Measurements from ENCODE around the gene FBXO39. TPM values are rescaled to one million over a fixed set of nuclear protein-coding genes. Genes with fewer than 3 reads are reported as not detected.
"Not testable (repeated sequence)": the region's sequence is repeated elsewhere in the genome, so short reads cannot be mapped to it uniquely, and the experiment has no call there.

The FBXO39 gene
- total RNA-seq, 2 donors from 2014 or later: 0.18 to 0.29 TPM

DNA sequence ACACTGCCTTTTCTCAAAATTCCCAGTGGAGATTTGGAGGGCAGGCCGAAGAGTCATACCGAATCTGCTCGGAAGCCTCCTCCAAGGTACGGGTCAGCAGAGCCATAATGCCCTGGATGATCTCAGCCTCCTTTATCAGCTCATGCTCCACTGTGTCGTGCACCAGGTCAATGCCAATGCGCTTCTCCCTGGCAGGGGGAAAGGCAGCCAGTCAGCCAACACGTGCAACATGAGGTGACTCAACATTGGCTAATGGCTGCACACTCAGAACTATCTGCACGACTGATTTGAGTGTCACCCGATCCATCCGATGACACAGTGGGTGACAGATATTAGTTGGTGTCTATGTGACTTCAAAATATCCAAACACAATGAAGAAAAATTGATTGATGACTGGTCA, 39.8 kb downstream of the FBXO39 start:
- no peaks in the 10 kb centered on the region for H3K36me3 Mint-ChIP-seq (ENCODE audit: low read depth)
- peaks cover 12% of the 10 kb centered on the region for H3K9me3 Mint-ChIP-seq
- TF ChIP-seq, protein P1, sequence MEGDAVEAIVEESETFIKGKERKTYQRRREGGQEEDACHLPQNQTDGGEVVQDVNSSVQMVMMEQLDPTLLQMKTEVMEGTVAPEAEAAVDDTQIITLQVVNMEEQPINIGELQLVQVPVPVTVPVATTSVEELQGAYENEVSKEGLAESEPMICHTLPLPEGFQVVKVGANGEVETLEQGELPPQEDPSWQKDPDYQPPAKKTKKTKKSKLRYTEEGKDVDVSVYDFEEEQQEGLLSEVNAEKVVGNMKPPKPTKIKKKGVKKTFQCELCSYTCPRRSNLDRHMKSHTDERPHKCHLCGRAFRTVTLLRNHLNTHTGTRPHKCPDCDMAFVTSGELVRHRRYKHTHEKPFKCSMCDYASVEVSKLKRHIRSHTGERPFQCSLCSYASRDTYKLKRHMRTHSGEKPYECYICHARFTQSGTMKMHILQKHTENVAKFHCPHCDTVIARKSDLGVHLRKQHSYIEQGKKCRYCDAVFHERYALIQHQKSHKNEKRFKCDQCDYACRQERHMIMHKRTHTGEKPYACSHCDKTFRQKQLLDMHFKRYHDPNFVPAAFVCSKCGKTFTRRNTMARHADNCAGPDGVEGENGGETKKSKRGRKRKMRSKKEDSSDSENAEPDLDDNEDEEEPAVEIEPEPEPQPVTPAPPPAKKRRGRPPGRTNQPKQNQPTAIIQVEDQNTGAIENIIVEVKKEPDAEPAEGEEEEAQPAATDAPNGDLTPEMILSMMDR (conservative IDR thresholded peaks at IDR 0.05): no peak
- H3K9ac ChIP-seq (ENCODE audit: extremely low read depth, low read length, poor library complexity, severe bottlenecking): no peak overlapping the region
- no peaks in the 10 kb centered on the region for H3K4me1 Mint-ChIP-seq
- peaks cover 32% of the 10 kb centered on the region for H3K9me3 ChIP-seq (ENCODE audit: control insufficient read depth, low read length)
- H3K36me3 ChIP-seq (ENCODE audit: control insufficient read depth, insufficient read depth, low read length): no peaks in the 10 kb centered on the region
- WGBS, 2 experiments (ENCODE audit: insufficient coverage in 1 of 2, insufficient read length in 1 of 2): 88 to 89% methylated on average over 9 to 10 of the region's 10 CpGs
- no peak overlapping the region for H3K27ac Mint-ChIP-seq
- no peak overlapping the region for H3K4me3 ChIP-seq (ENCODE audit: low read length)
- DNase-seq: no peak
- peaks cover 20% of the 10 kb centered on the region for H3K27me3 Mint-ChIP-seq (ENCODE audit: insufficient read depth)
- peaks cover 6% of the 10 kb centered on the region for H3K27me3 ChIP-seq (ENCODE audit: control insufficient read depth, insufficient read depth, low read length, poor library complexity, severe bottlenecking)
- no peaks in the 10 kb centered on the region for H3K4me1 ChIP-seq (ENCODE audit: control insufficient read depth, insufficient read depth, low read length)
- no peak overlapping the region for H3K27ac ChIP-seq (ENCODE audit: low read depth, low read length)
- H3K4me3 Mint-ChIP-seq: no peak overlapping the region

DNA sequence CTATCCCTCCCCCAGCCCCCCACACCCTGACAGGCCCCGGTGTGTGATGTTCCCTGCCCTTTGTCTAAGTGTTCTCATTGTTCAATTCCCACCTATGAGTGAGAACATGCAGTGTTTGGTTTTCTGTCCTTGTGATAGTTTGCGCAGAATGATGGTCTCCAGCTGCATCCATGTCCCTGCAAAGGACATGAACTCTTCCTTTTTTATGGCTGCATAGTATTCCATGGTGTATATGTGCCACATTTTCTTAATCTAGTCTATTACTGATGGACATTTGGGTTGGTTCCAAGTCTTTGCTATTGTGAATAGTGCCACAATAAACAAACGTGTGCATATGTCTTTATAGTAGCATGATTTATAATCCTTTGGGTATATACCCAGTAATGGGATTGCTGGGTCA, 40.4 kb downstream of the FBXO39 start:
- H3K27ac Mint-ChIP-seq; H3K4me1 Mint-ChIP-seq; H3K36me3 ChIP-seq (ENCODE audit: control insufficient read depth, insufficient read depth, low read length); H3K4me3 Mint-ChIP-seq; H3K4me1 ChIP-seq (ENCODE audit: control insufficient read depth, insufficient read depth, low read length); DNase-seq; H3K27ac ChIP-seq (ENCODE audit: low read depth, low read length); H3K9ac ChIP-seq (ENCODE audit: extremely low read depth, low read length, poor library complexity, severe bottlenecking); H3K27me3 ChIP-seq (ENCODE audit: control insufficient read depth, insufficient read depth, low read length, poor library complexity, severe bottlenecking); H3K4me3 ChIP-seq (ENCODE audit: low read length); H3K36me3 Mint-ChIP-seq (ENCODE audit: low read depth): not testable (repeated sequence)
- 83 to 95% methylated on average over 2 to 3 of the region's 3 CpGs for WGBS, 2 experiments (ENCODE audit: insufficient coverage in 1 of 2, insufficient read length in 1 of 2)
- peaks cover 20% of the 10 kb centered on the region for H3K27me3 Mint-ChIP-seq (ENCODE audit: insufficient read depth)
- H3K9me3 ChIP-seq (ENCODE audit: control insufficient read depth, low read length): peaks cover 33% of the 10 kb centered on the region
- peaks cover 14% of the 10 kb centered on the region for H3K9me3 Mint-ChIP-seq

DNA sequence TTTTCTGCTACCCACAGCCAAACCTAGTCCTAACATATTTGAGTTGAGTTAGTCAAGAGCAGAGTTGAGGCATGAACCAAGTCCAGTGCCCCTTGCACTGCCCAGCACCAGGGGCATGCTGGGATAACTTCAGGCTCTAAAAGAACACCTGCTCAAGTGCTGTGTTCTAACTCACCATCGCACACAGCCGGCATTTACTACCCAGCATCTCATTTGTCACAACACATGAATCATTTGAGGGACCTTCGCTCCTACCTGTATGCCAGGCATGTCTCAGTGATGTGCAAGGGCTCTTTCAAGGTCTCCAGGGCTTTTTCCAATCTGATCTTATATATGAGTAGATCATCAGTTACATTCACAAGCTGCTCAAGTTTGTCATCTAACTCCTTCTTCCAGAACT, 42.9 kb downstream of the FBXO39 start:
- Histone ChIP-seq H3K4me1 (ENCODE audit: control insufficient read depth, insufficient read depth, low read length) (no peaks in the 10 kb centered on the region), H3K9ac (ENCODE audit: extremely low read depth, low read length, poor library complexity, severe bottlenecking) (no peak overlapping the region), H3K36me3 (ENCODE audit: control insufficient read depth, insufficient read depth, low read length) (no peaks in the 10 kb centered on the region), H3K9me3 (ENCODE audit: control insufficient read depth, low read length) (peaks cover 9% of the 10 kb centered on the region), H3K4me3 (ENCODE audit: low read length) (no peak overlapping the region), H3K27ac (ENCODE audit: low read depth, low read length) (no peak overlapping the region), H3K27me3 (ENCODE audit: control insufficient read depth, insufficient read depth, low read length, poor library complexity, severe bottlenecking) (peaks cover 6% of the 10 kb centered on the region)
- H3K9me3 Mint-ChIP-seq: peaks cover 16% of the 10 kb centered on the region
- no peaks in the 10 kb centered on the region for H3K4me1 Mint-ChIP-seq
- no peaks in the 10 kb centered on the region for H3K36me3 Mint-ChIP-seq (ENCODE audit: low read depth)
- TF ChIP-seq, protein P1 (conservative IDR thresholded peaks at IDR 0.05): no peak
- no peak overlapping the region for H3K27ac Mint-ChIP-seq
- H3K27me3 Mint-ChIP-seq (ENCODE audit: insufficient read depth): peaks cover 14% of the 10 kb centered on the region
- no peak for DNase-seq
- WGBS, 2 experiments (ENCODE audit: insufficient coverage in 1 of 2, insufficient read length in 1 of 2): 91 to 97% methylated on average over 3 of the region's 3 CpGs
- H3K4me3 Mint-ChIP-seq: no peak overlapping the region

DNA sequence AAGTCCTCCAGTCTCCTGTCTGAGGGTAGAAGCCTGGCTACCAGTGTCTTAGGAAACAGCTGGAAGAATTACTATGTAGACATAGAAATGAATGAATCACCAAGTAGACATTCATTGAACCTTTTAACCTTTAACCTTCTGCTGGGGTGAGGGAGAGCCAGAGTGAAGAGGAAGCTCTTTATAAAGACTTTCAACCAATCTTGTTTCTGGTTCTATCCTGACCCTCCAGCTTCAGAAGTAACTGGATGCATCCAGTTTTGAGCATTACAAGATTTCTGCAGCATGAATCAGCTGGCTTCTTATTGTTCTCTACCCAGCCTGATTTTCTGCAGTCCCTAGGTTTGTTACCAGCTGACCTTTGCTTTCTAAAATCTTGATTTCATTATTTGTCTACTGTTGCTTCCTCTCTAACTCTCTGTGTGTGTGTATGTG, 47.0 kb downstream of the FBXO39 start:
- Mint-ChIP-seq H3K4me1 (no peaks in the 10 kb centered on the region), H3K9me3 (peaks cover 18% of the 10 kb centered on the region), H3K36me3 (ENCODE audit: low read depth) (no peaks in the 10 kb centered on the region), H3K4me3 (no peak overlapping the region), H3K27ac (no peak overlapping the region), H3K27me3 (ENCODE audit: insufficient read depth) (peaks cover 13% of the 10 kb centered on the region)
- TF ChIP-seq, protein P1 (conservative IDR thresholded peaks at IDR 0.05): no peak
- peaks cover 7% of the 10 kb centered on the region for H3K9me3 ChIP-seq (ENCODE audit: control insufficient read depth, low read length)
- H3K27ac ChIP-seq (ENCODE audit: low read depth, low read length): no peak overlapping the region
- no peak for DNase-seq
- peaks cover 24% of the 10 kb centered on the region for H3K27me3 ChIP-seq (ENCODE audit: control insufficient read depth, insufficient read depth, low read length, poor library complexity, severe bottlenecking)
- no peaks in the 10 kb centered on the region for H3K4me1 ChIP-seq (ENCODE audit: control insufficient read depth, insufficient read depth, low read length)
- H3K4me3 ChIP-seq (ENCODE audit: low read length): no peak overlapping the region
- H3K9ac ChIP-seq (ENCODE audit: extremely low read depth, low read length, poor library complexity, severe bottlenecking): no peak overlapping the region
- H3K36me3 ChIP-seq (ENCODE audit: control insufficient read depth, insufficient read depth, low read length): no peaks in the 10 kb centered on the region

Measured in endodermal cell (in vitro differentiated cells).